HEK293 (cell line): ENCODE results near the gene CACNB3.
A peak's percentile ranks its signal among the peaks of the same experiment; 100 is the strongest.

Experiments used
- CTCF ChIA-PET: fragments of 350-600 bp; formaldehyde crosslinking; extraction: SDS; loops from one replicate; lab custom pipeline; 2021; ENCODE audit warnings: antibody characterized with exemption; lab: Yijun Ruan, JAX
- POLR2A ChIA-PET: fragments of 300-600 bp; formaldehyde crosslinking; extraction: SDS; loops from one replicate; lab custom pipeline; 2020; ENCODE audit warnings: antibody characterized with exemption, inconsistent platforms; lab: Yijun Ruan, JAX
- H3K27ac ChIP-seq: fragments of 200-500 bp; sonication (Bioruptor generic); 2 replicates; pipeline ENCODE4 v1.5.1; 2014; ENCODE audit warnings: low read depth, low read length, control low read depth, inconsistent platforms; ENCODE audit errors: extremely low read depth
- H3K36me3 ChIP-seq, 2 experiments: fragments of 200-500 bp in 1 of 2; sonication (Bioruptor generic) in 1 of 2; 1 replicate in 1 of 2; 2 replicates in 1 of 2; pipeline ENCODE4 v1.5.1; 2014 to 2017; ENCODE audit warnings: inconsistent platforms in 2 of 2, low read length in 2 of 2; ENCODE audit not compliant: control insufficient read depth in 2 of 2, insufficient read depth in 1 of 2
- H3K4me1 ChIP-seq: fragments of 200-500 bp; sonication (Bioruptor generic); 2 replicates; pipeline ENCODE4 v1.5.1; 2014; ENCODE audit warnings: mild to moderate bottlenecking, low read length, inconsistent platforms; ENCODE audit not compliant: control insufficient read depth, insufficient read depth
- H3K4me3 ChIP-seq: 2 replicates; pipeline ENCODE4 v1.5.1; 2011; ENCODE audit warnings: low read depth, mild to moderate bottlenecking, control low read depth, low read length, moderate library complexity
- H3K9me3 ChIP-seq: fragments of 200-500 bp; sonication (Bioruptor generic); 2 replicates; pipeline ENCODE4 v1.5.1; 2014; ENCODE audit warnings: low read depth, low read length, inconsistent platforms; ENCODE audit not compliant: control insufficient read depth, insufficient read depth
- EGR2 ChIP-seq: fragments of 450-650 bp; formaldehyde crosslinking; IDR thresholded peaks from 2 replicates; pipeline ENCODE4 v1.5.1; 2016; ENCODE audit warnings: low read depth, missing biosample characterization, missing genetic modification characterization
- HOXA7 ChIP-seq: sonication (generic); formaldehyde crosslinking; IDR thresholded peaks from 2 replicates; pipeline ENCODE4 v1.8.1; 2022; ENCODE audit warnings: missing genetic modification reagents, borderline replicate concordance
- HOXD13 ChIP-seq: sonication (generic); formaldehyde crosslinking; IDR thresholded peaks from 2 replicates; pipeline ENCODE4 v1.8.0; 2022; ENCODE audit warnings: missing genetic modification reagents, borderline replicate concordance
- REST ChIP-seq: fragments of 450-650 bp; formaldehyde crosslinking; IDR thresholded peaks from 2 replicates; pipeline ENCODE4 v1.5.1; 2016; ENCODE audit warnings: missing biosample characterization, missing genetic modification characterization
- SCRT1 ChIP-seq: fragments of 450-650 bp; formaldehyde crosslinking; IDR thresholded peaks from 2 replicates; pipeline ENCODE4 v1.5.1; 2016; ENCODE audit warnings: missing biosample characterization, missing genetic modification characterization, borderline replicate concordance
- SP3 ChIP-seq: fragments of 450-650 bp; formaldehyde crosslinking; IDR thresholded peaks from 2 replicates; pipeline ENCODE4 v1.5.1; 2016; ENCODE audit warnings: missing biosample characterization, missing genetic modification characterization
- TCF7L2 ChIP-seq: IDR thresholded peaks from 2 replicates; pipeline ENCODE4 v1.6.1; 2011; ENCODE audit warnings: low read depth, mild to moderate bottlenecking, inconsistent platforms, low read length, moderate library complexity, borderline replicate concordance
- YY1 ChIP-seq: fragments of 450-650 bp; formaldehyde crosslinking; IDR thresholded peaks from 2 replicates; pipeline ENCODE4 v1.5.1; 2018; ENCODE audit warnings: missing biosample characterization, missing genetic modification characterization
- ZBTB8A ChIP-seq: fragments of 450-650 bp; formaldehyde crosslinking; IDR thresholded peaks from 2 replicates; pipeline ENCODE4 v1.5.1; 2016; ENCODE audit warnings: missing biosample characterization, missing genetic modification characterization
- ZFHX2 ChIP-seq: fragments of 450-650 bp; formaldehyde crosslinking; conservative IDR thresholded peaks from 2 replicates; pipeline ENCODE4 v1.5.1; 2016; ENCODE audit warnings: missing biosample characterization, missing genetic modification characterization
- ZNF148 ChIP-seq: fragments of 450-650 bp; formaldehyde crosslinking; IDR thresholded peaks from 2 replicates; pipeline ENCODE4 v1.5.0; 2017; ENCODE audit warnings: missing biosample characterization, missing genetic modification characterization, borderline replicate concordance
- ZNF324 ChIP-seq: fragments of 450-650 bp; formaldehyde crosslinking; IDR thresholded peaks from 2 replicates; pipeline ENCODE4 v1.5.1; 2016; ENCODE audit warnings: missing biosample characterization, missing genetic modification characterization
- ZNF398 ChIP-seq: fragments of 450-650 bp; formaldehyde crosslinking; IDR thresholded peaks from 2 replicates; pipeline ENCODE4 v1.5.1; 2017; ENCODE audit warnings: missing biosample characterization, missing genetic modification characterization
- ZNF433 ChIP-seq: fragments of 450-650 bp; formaldehyde crosslinking; IDR thresholded peaks from 2 replicates; pipeline ENCODE4 v1.5.1; 2016; ENCODE audit warnings: missing biosample characterization, missing genetic modification characterization, low read depth
- ZNF449 ChIP-seq: fragments of 450-650 bp; formaldehyde crosslinking; IDR thresholded peaks from 2 replicates; pipeline ENCODE4 v1.5.1; 2017; ENCODE audit warnings: missing biosample characterization, mild to moderate bottlenecking, missing genetic modification characterization, moderate library complexity
- ZNF654 ChIP-seq: fragments of 450-650 bp; formaldehyde crosslinking; IDR thresholded peaks from 2 replicates; pipeline ENCODE4 v1.5.1; 2016; ENCODE audit warnings: low read depth, missing biosample characterization, missing genetic modification characterization
- ZNF707 ChIP-seq: fragments of 450-650 bp; formaldehyde crosslinking; IDR thresholded peaks from 2 replicates; pipeline ENCODE4 v1.5.1; 2016; ENCODE audit warnings: missing biosample characterization, missing genetic modification characterization
- ZNF792 ChIP-seq: fragments of 450-650 bp; formaldehyde crosslinking; IDR thresholded peaks from 2 replicates; pipeline ENCODE4 v1.5.1; 2016; ENCODE audit warnings: missing biosample characterization, missing genetic modification characterization
- ZSCAN5A ChIP-seq: fragments of 450-650 bp; formaldehyde crosslinking; IDR thresholded peaks from 2 replicates; pipeline ENCODE4 v1.5.1; 2016; ENCODE audit warnings: missing biosample characterization, missing genetic modification characterization

The CACNB3 gene

GRCh38 chr12:48819986-48820725 is 1.9 kb downstream of the CACNB3 start:
- peaks cover 3% of the 10 kb centered on the region; the same call in 1 of the 2 replicates for H3K4me1 ChIP-seq
- no peaks in the 10 kb centered on the region for H3K9me3 ChIP-seq
- TF ChIP-seq EGR2 (tag by site-specific recombination) (0 out of 2 replicates have a peak, but pooled peaks have one; percentile 27), ZNF324 (tag by site-specific recombination) (no peak), HOXA7 (CRISPR knock-in tag) (no peak), ZNF398 (tag by site-specific recombination) (peak; percentile 24; the same call in 1 of the 2 replicates), YY1 (no peak), ZFHX2 (tag by site-specific recombination) (peak; percentile 69), ZBTB8A (no peak)
- TF ChIP-seq, all 188 proteins: peak for 3
- H3K27ac ChIP-seq, result no peak overlapping the region
- ChIA-PET CTCF (interaction anchor here (0.5 to 1.5 kb wide), 5 partner anchors 10 to 197 kb away, joined by 3 to 8 read pairs (median 3); no protein-coding TSS in a partner anchor), POLR2A (interaction anchor here (0.6 to 2.0 kb wide), 3 partner anchors 9 to 163 kb away, joined by 3 to 4 read pairs (median 3); no protein-coding TSS in a partner anchor)
- H3K36me3 ChIP-seq, result peaks cover 0 to 24% of the 10 kb centered on the region in 2 experiments; a peak in 1 of 3 replicates
- H3K4me3 ChIP-seq, result no peak overlapping the region

- H3K36me3 ChIP-seq, result peaks cover 0 to 41% of the 10 kb centered on the region in 2 experiments; a peak in 1 of 3 replicates
- H3K27ac ChIP-seq, result no peak overlapping the region
- ChIA-PET CTCF (interaction anchor here (0.7 to 1.2 kb wide), 2 partner anchors 81 to 251 kb away, joined by 3 to 4 read pairs; no protein-coding TSS in a partner anchor), POLR2A (no interaction called here)
- no peaks in the 10 kb centered on the region for H3K9me3 ChIP-seq
- no peaks in the 10 kb centered on the region for H3K4me1 ChIP-seq
- TF ChIP-seq ZNF433 (tag by site-specific recombination) (no peak), REST (tag by site-specific recombination) (no peak)
- H3K4me3 ChIP-seq, result no peak overlapping the region
Observed at GRCh38 chr12:48822139-48822538, 3.8 kb downstream of the CACNB3 start.

- no peaks in the 10 kb centered on the region for H3K9me3 ChIP-seq
- H3K36me3 ChIP-seq, result peaks cover 0 to 47% of the 10 kb centered on the region in 2 experiments; a peak in 1 of 3 replicates
- ChIA-PET POLR2A (interaction anchor here (0.6 kb wide), 1 partner anchor 69 kb away, joined by 3 read pairs; no protein-coding TSS in a partner anchor), CTCF (interaction anchor here (0.7 to 6.0 kb wide), 3 partner anchors 8 to 252 kb away, joined by 3 to 42 read pairs (median 4); no protein-coding TSS in a partner anchor)
- H3K4me1 ChIP-seq, result no peaks in the 10 kb centered on the region
- H3K4me3 ChIP-seq, result no peak overlapping the region
- H3K27ac ChIP-seq, result no peak overlapping the region
- TF ChIP-seq SCRT1 (tag by site-specific recombination), result no peak
- TF ChIP-seq TCF7L2, result no peak
- TF ChIP-seq SP3, result no peak
- no peak for TF ChIP-seq ZNF449 (tag by site-specific recombination)
- no peak for TF ChIP-seq ZNF707
- no peak for TF ChIP-seq ZNF654
- no peak for TF ChIP-seq ZNF148 (tag by site-specific recombination)
- no peak for TF ChIP-seq HOXD13
- TF ChIP-seq ZNF792 (tag by site-specific recombination), result no peak
- TF ChIP-seq ZSCAN5A, result no peak
Observed at GRCh38 chr12:48822711-48823110, 4.4 kb downstream of the CACNB3 start.
